ENCODE measurements around the gene TMEM106C. TPM values are rescaled to one million over a fixed set of nuclear protein-coding genes. Genes with fewer than 3 reads are reported as not detected.
A peak's percentile ranks its signal among the peaks of the same experiment; 100 is the strongest.

The TMEM106C gene
- total and polyA plus RNA-seq, 9 of the 15 experiments (the other 6 are each of a cell fraction or from before 2014, with no cell fraction given): 37.6 to 183 (median 57.2) TPM

GRCh38 chr12:47963340-47964040, at the start of gene TMEM106C (continued):
- TF ChIP-seq THRB (CRISPR knock-in tag; conservative IDR thresholded peaks at IDR 0.05): 0 out of 2 replicates have a peak, but pooled peaks have one; percentile 32
- TF ChIP-seq RB1 (IDR thresholded peaks at IDR 0.05; ENCODE audit: low read depth): peak; percentile 94
- TF ChIP-seq ZNF140 (CRISPR knock-in tag; IDR thresholded peaks at IDR 0.05): no peak
- no peak for TF ChIP-seq TFE3 (CRISPR knock-in tag; IDR thresholded peaks at IDR 0.05)
- TF ChIP-seq ZNF431 (CRISPR knock-in tag; IDR thresholded peaks at IDR 0.05): 0 out of 2 replicates have a peak, but pooled peaks have one; percentile 38
- 0 out of 4 replicates have a peak, but pooled peaks of 1 of the 2 experiments have one; percentile 8 for TF ChIP-seq MNT (conservative IDR thresholded peaks at IDR 0.05)
- TF ChIP-seq, protein P1, sequence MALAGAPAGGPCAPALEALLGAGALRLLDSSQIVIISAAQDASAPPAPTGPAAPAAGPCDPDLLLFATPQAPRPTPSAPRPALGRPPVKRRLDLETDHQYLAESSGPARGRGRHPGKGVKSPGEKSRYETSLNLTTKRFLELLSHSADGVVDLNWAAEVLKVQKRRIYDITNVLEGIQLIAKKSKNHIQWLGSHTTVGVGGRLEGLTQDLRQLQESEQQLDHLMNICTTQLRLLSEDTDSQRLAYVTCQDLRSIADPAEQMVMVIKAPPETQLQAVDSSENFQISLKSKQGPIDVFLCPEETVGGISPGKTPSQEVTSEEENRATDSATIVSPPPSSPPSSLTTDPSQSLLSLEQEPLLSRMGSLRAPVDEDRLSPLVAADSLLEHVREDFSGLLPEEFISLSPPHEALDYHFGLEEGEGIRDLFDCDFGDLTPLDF (CRISPR knock-in tag; IDR thresholded peaks at IDR 0.05): peak; percentile 85; the same call in 1 of the 2 replicates
- no peak for TF ChIP-seq NFRKB (IDR thresholded peaks at IDR 0.05; ENCODE audit: low read depth)
- no peak for TF ChIP-seq SIRT6 (IDR thresholded peaks at IDR 0.05; ENCODE audit: low read depth, low read length)
- TF ChIP-seq NFXL1 (CRISPR knock-in tag; IDR thresholded peaks at IDR 0.05): no peak
- TF ChIP-seq, protein P2, sequence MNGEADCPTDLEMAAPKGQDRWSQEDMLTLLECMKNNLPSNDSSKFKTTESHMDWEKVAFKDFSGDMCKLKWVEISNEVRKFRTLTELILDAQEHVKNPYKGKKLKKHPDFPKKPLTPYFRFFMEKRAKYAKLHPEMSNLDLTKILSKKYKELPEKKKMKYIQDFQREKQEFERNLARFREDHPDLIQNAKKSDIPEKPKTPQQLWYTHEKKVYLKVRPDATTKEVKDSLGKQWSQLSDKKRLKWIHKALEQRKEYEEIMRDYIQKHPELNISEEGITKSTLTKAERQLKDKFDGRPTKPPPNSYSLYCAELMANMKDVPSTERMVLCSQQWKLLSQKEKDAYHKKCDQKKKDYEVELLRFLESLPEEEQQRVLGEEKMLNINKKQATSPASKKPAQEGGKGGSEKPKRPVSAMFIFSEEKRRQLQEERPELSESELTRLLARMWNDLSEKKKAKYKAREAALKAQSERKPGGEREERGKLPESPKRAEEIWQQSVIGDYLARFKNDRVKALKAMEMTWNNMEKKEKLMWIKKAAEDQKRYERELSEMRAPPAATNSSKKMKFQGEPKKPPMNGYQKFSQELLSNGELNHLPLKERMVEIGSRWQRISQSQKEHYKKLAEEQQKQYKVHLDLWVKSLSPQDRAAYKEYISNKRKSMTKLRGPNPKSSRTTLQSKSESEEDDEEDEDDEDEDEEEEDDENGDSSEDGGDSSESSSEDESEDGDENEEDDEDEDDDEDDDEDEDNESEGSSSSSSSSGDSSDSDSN (IDR thresholded peaks at IDR 0.05; ENCODE audit: borderline replicate concordance in 1 of 2, low read depth in 2 of 2, low read length in 2 of 2): 0 out of 4 replicates have a peak, but pooled peaks of 1 of the 2 experiments have one; percentile 29
- TF ChIP-seq, protein P3, sequence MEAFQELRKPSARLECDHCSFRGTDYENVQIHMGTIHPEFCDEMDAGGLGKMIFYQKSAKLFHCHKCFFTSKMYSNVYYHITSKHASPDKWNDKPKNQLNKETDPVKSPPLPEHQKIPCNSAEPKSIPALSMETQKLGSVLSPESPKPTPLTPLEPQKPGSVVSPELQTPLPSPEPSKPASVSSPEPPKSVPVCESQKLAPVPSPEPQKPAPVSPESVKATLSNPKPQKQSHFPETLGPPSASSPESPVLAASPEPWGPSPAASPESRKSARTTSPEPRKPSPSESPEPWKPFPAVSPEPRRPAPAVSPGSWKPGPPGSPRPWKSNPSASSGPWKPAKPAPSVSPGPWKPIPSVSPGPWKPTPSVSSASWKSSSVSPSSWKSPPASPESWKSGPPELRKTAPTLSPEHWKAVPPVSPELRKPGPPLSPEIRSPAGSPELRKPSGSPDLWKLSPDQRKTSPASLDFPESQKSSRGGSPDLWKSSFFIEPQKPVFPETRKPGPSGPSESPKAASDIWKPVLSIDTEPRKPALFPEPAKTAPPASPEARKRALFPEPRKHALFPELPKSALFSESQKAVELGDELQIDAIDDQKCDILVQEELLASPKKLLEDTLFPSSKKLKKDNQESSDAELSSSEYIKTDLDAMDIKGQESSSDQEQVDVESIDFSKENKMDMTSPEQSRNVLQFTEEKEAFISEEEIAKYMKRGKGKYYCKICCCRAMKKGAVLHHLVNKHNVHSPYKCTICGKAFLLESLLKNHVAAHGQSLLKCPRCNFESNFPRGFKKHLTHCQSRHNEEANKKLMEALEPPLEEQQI (IDR thresholded peaks at IDR 0.05): no peak
- 0 out of 2 replicates have a peak, but pooled peaks have one; percentile 66 for TF ChIP-seq XRCC5 (IDR thresholded peaks at IDR 0.05; ENCODE audit: low read depth, low read length)
- TF ChIP-seq, protein P4, sequence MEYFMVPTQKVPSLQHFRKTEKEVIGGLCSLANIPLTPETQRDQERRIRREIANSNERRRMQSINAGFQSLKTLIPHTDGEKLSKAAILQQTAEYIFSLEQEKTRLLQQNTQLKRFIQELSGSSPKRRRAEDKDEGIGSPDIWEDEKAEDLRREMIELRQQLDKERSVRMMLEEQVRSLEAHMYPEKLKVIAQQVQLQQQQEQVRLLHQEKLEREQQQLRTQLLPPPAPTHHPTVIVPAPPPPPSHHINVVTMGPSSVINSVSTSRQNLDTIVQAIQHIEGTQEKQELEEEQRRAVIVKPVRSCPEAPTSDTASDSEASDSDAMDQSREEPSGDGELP (CRISPR knock-in tag; IDR thresholded peaks at IDR 0.05; ENCODE audit: borderline replicate concordance): peak; percentile 94
